GM19468 (cell line): ENCODE measurements around the gene DPM1.

Experiments used
- ATAC-seq: cut with Tn5 transposase; IDR thresholded peaks from one replicate; pipeline ENCODE4 v1.9.1; 2021; ENCODE audit warnings: mild to moderate bottlenecking, moderate library complexity, moderate number of reproducible peaks; ENCODE audit not compliant: unreplicated experiment; ENCODE audit errors: extremely low read depth

The DPM1 gene

GRCh38 chr20:50904067-50904570, 54.2 kb downstream of the DPM1 start:
- no peak for ATAC-seq

- ATAC-seq, result no peak
Observed at GRCh38 chr20:50903353-50904051, 54.8 kb downstream of the DPM1 start.

GRCh38 chr20:50901301-50901700, 57.0 kb downstream of the DPM1 start:
- no peak for ATAC-seq

GRCh38 chr20:50900261-50900660, 58.1 kb downstream of the DPM1 start:
- ATAC-seq, result no peak

- ATAC-seq, result no peak
Observed at GRCh38 chr20:50898475-50898874, 59.9 kb downstream of the DPM1 start.

- ATAC-seq, result no peak
Observed at GRCh38 chr20:50895111-50895830, 63.1 kb downstream of the DPM1 start.

- ATAC-seq, result no peak
Observed at GRCh38 chr20:50893620-50894019, 64.7 kb downstream of the DPM1 start.

GRCh38 chr20:50892394-50892793, 65.9 kb downstream of the DPM1 start:
- ATAC-seq, result no peak

GRCh38 chr20:50891138-50891537, 67.2 kb downstream of the DPM1 start:
- ATAC-seq, result no peak

GRCh38 chr20:50887576-50887975, 70.8 kb downstream of the DPM1 start:
- ATAC-seq, result no peak

- no peak for ATAC-seq
Observed at GRCh38 chr20:50886184-50886790, 72.0 kb downstream of the DPM1 start.

GRCh38 chr20:50885781-50886180, 72.6 kb downstream of the DPM1 start:
- no peak for ATAC-seq

GRCh38 chr20:50885068-50885467, 73.3 kb downstream of the DPM1 start:
- no peak for ATAC-seq
